Nephron (organoid): ENCODE results near the gene ERBIN.
"Not testable (repeated sequence)": the region's sequence is repeated elsewhere in the genome, so short reads cannot be mapped to it uniquely, and the experiment has no call there.

ENCODE experiments used
- H3K27ac Mint-ChIP-seq, 3 experiments: 2 replicates each; pipeline ENCODE4 v1.8.0; 2020; ENCODE audit warnings: mixed read lengths in 3 of 3, mild to moderate bottlenecking in 2 of 3, moderate library complexity in 1 of 3
- H3K27me3 Mint-ChIP-seq: 2 replicates; pipeline ENCODE4 v1.8.0; 2021; ENCODE audit warnings: low read depth, mild to moderate bottlenecking, moderate library complexity, mixed read lengths
- H3K36me3 Mint-ChIP-seq: 2 replicates; pipeline ENCODE4 v1.8.0; 2020; ENCODE audit warnings: low read depth, mixed read lengths
- H3K4me1 Mint-ChIP-seq: 2 replicates; pipeline ENCODE4 v1.8.0; 2020; ENCODE audit warnings: mixed read lengths
- H3K4me3 Mint-ChIP-seq, 3 experiments: 2 replicates each; pipeline ENCODE4 v1.8.0; 2020; ENCODE audit warnings: mild to moderate bottlenecking in 3 of 3, mixed read lengths in 3 of 3, moderate library complexity in 2 of 3
- H3K9me3 Mint-ChIP-seq: 2 replicates; pipeline ENCODE4 v1.8.0; 2020; ENCODE audit warnings: mixed read lengths
- TF ChIP-seq, protein P1 (sequence below), 3 experiments: fragments of 200-600 bp; sonication (generic); IDR thresholded peaks; one replicate each; pipeline ENCODE4 v1.5.0; 2021; ENCODE audit warnings: antibody characterized with exemption in 3 of 3; ENCODE audit not compliant: unreplicated experiment in 3 of 3

ERBIN gene

DNA sequence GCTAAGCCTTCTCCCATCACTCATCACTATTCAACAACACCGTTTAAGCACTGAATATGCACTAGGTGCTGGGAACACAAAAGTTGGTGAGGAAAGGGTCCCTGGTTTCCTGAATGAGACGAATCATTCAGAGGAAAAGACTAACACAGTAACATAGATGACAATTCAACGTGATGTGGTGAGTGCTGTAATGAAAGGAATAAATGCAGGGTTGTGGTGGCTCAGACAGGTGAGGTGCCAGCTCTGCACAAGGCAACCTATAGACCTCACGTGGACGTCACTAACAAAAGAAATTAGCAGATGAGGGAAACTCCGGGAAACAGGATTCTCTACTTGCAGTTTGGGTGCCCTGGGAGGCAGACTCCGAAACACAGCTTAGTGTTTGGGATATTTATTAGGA lies 40.0 kb upstream of the ERBIN start:
- H3K9me3 Mint-ChIP-seq, result no peaks in the 10 kb centered on the region
- no peaks in the 10 kb centered on the region for H3K4me1 Mint-ChIP-seq
- no peaks in the 10 kb centered on the region for H3K36me3 Mint-ChIP-seq
- H3K27me3 Mint-ChIP-seq, result peaks cover 4% of the 10 kb centered on the region
- H3K27ac Mint-ChIP-seq, result no peak overlapping the region
- TF ChIP-seq, protein P1, sequence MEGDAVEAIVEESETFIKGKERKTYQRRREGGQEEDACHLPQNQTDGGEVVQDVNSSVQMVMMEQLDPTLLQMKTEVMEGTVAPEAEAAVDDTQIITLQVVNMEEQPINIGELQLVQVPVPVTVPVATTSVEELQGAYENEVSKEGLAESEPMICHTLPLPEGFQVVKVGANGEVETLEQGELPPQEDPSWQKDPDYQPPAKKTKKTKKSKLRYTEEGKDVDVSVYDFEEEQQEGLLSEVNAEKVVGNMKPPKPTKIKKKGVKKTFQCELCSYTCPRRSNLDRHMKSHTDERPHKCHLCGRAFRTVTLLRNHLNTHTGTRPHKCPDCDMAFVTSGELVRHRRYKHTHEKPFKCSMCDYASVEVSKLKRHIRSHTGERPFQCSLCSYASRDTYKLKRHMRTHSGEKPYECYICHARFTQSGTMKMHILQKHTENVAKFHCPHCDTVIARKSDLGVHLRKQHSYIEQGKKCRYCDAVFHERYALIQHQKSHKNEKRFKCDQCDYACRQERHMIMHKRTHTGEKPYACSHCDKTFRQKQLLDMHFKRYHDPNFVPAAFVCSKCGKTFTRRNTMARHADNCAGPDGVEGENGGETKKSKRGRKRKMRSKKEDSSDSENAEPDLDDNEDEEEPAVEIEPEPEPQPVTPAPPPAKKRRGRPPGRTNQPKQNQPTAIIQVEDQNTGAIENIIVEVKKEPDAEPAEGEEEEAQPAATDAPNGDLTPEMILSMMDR (IDR thresholded peaks at IDR 0.05; ENCODE audit: unreplicated experiment in 3 of 3), result no peak
- H3K4me3 Mint-ChIP-seq, result no peak overlapping the region

DNA sequence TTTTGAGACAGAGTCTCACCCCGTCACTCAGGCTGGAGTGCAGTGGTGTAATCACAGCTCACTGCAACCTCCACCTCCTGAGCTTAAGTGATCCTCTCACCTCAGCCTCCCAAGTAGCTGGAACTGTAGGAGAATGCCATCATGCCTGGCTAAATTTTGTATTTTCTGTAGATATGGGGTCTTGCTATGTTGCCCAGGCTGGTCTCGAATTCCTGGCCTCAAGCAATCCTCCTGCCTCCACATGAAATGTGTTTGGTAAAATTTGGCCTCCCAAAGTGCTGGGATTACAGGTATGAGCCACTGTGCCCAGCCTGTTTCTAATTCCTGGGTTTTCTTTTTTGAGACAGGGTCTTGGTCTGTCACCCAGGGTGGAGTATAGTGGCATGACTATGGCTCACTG lies 34.4 kb upstream of the ERBIN start:
- not testable (repeated sequence) for H3K27ac Mint-ChIP-seq, H3K4me1 Mint-ChIP-seq, H3K9me3 Mint-ChIP-seq, H3K36me3 Mint-ChIP-seq, H3K4me3 Mint-ChIP-seq, H3K27me3 Mint-ChIP-seq

DNA sequence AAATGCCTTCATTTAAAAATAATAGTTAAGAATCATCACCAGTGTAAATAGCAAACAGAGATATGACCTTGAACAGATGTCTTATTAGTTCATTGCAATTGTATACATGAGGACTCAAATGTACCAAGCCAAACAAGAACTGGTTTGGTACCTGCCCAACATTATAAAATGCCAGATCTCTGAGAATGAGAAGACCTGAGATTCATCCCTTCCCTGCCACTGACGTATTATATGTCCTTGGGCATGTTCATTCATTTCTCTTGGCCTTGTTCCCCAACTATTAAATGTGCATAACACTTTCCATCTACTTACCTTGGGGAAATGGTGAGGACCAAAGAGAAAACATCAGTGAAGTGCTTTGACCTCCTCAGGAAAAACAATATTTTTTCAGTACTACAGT lies 33.6 kb upstream of the ERBIN start:
- TF ChIP-seq, protein P1 (IDR thresholded peaks at IDR 0.05; ENCODE audit: unreplicated experiment in 3 of 3), result no peak
- Mint-ChIP-seq H3K27me3 (no peaks in the 10 kb centered on the region), H3K9me3 (no peaks in the 10 kb centered on the region), H3K27ac (no peak overlapping the region), H3K4me1 (no peaks in the 10 kb centered on the region), H3K4me3 (no peak overlapping the region), H3K36me3 (no peaks in the 10 kb centered on the region)

DNA sequence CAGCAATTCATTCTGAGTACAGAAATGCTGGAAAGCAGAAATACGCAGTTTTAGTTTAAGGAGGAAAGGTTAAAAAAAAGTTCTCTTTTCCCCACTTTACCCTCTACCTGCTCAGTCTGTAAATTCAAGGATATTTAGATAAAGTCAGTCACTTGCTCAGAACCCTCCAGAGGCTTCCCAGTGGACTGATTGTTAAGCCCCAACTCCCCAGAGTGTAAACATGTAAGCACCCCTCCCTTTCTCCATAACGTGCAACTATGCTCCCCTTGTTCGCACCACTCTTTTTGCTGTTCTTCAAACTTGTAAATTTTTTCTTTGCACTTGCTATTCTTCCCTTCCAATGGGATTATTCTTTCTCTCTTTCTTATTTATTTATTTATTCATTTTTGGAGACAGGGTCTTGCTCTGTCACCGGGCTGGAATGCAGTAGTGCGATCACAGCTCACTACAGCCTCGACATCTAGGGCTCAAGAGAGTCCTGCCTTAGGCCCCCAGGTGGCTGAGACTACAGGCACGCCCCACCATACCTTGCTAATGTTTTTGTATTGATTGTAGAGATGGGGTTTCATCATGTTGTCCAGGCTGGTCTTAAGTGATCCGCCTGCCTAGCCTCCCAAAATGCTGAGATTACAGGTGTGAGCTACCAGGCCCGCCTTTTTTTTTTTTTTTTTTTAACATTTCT lies 32.5 kb upstream of the ERBIN start:
- Mint-ChIP-seq H3K4me3 (no peak overlapping the region), H3K27me3 (no peaks in the 10 kb centered on the region), H3K4me1 (no peaks in the 10 kb centered on the region), H3K9me3 (no peaks in the 10 kb centered on the region), H3K27ac (no peak overlapping the region), H3K36me3 (no peaks in the 10 kb centered on the region)
- TF ChIP-seq, protein P1 (IDR thresholded peaks at IDR 0.05; ENCODE audit: unreplicated experiment in 3 of 3), result no peak

DNA sequence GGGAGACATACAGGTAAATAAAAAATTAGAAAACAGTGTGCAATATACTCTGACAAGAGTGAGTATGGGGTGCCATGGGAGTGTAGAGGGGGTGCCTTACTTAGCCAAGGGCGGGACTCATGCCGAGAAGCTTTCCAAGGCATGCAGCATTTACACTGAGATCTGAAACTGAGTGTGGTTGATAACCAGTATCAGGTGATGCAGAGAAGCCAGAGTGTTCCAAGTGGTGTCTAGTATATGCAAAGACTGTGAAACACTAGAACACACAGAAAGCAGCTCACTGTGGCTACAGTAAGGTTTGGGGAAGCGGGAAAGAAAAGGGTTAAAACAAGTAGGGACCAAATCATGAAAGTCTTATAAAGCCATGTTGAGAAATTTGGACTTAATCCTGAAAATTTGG lies 30.5 kb upstream of the ERBIN start:
- Mint-ChIP-seq H3K9me3 (no peaks in the 10 kb centered on the region), H3K4me1 (no peaks in the 10 kb centered on the region), H3K36me3 (no peaks in the 10 kb centered on the region), H3K27ac (no peak overlapping the region), H3K27me3 (no peaks in the 10 kb centered on the region), H3K4me3 (no peak overlapping the region)
- TF ChIP-seq, protein P1 (IDR thresholded peaks at IDR 0.05; ENCODE audit: unreplicated experiment in 3 of 3), result no peak

DNA sequence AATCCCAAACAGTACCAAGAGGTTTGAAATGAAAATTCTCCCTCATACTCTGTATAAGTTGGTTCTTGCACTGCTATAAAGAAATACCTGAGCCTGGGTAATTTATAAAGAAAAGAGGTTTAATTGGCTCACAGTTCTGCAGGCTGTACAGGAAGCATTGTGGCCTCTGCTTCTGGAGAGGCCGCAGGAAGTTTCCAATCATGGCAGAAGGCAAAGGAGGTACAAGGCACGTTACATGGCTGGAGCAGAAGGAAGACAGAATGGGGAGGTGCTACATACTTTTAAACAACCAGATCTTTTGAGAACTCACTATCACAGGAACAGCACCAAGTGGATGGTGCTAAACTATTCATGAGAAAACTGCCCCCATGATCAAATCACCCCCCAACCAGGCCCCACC lies 25.6 kb upstream of the ERBIN start:
- TF ChIP-seq, protein P1 (IDR thresholded peaks at IDR 0.05; ENCODE audit: unreplicated experiment in 3 of 3), result no peak
- Mint-ChIP-seq H3K27ac (no peak overlapping the region), H3K36me3 (no peaks in the 10 kb centered on the region), H3K4me1 (no peaks in the 10 kb centered on the region), H3K4me3 (no peak overlapping the region), H3K27me3 (no peaks in the 10 kb centered on the region), H3K9me3 (no peaks in the 10 kb centered on the region)
